Astrocyte (in vitro differentiated cells and primary cell): ENCODE measurements around the gene ZFP1. TPM values are rescaled to one million over a fixed set of nuclear protein-coding genes. Genes with fewer than 3 reads are reported as not detected.

Experiments used
- DNase-seq: peaks from one replicate; pipeline ENCODE4 v3.0.0-alpha.2; 2010; ENCODE audit warnings: low read depth
- FAIRE-seq: peaks from 2 replicates; lab custom pipeline; 2011; peaks lifted over from hg19 to GRCh38; lab: Jason Lieb, UNC
- H2AFZ ChIP-seq: 2 replicates; pipeline ENCODE4 v1.6.0; 2012; ENCODE audit warnings: low read depth, low read length, inconsistent platforms
- H3K27ac ChIP-seq: 2 replicates; pipeline ENCODE4 v1.5.1; 2011; ENCODE audit warnings: low read depth, low read length, inconsistent platforms
- H3K27me3 ChIP-seq: 2 replicates; pipeline ENCODE4 v1.6.0; 2011; ENCODE audit warnings: low read length, inconsistent platforms; ENCODE audit not compliant: insufficient read depth
- H3K36me3 ChIP-seq: 2 replicates; pipeline ENCODE4 v1.5.1; 2011; ENCODE audit warnings: low read length, inconsistent platforms; ENCODE audit not compliant: insufficient read depth
- H3K4me1 ChIP-seq: 2 replicates; pipeline ENCODE4 v1.5.1; 2011; ENCODE audit warnings: low read length, inconsistent platforms; ENCODE audit not compliant: insufficient read depth
- H3K4me2 ChIP-seq: 2 replicates; pipeline ENCODE4 v1.6.0; 2012; ENCODE audit warnings: low read length, inconsistent platforms
- H3K4me3 ChIP-seq: 2 replicates; pipeline ENCODE4 v1.5.1; 2011; ENCODE audit warnings: low read depth, mild to moderate bottlenecking, low read length, inconsistent platforms; ENCODE audit not compliant: insufficient read depth
- H3K79me2 ChIP-seq: 2 replicates; pipeline ENCODE4 v1.6.0; 2012; ENCODE audit warnings: mild to moderate bottlenecking, low read length, inconsistent platforms; ENCODE audit not compliant: insufficient read depth
- H3K9ac ChIP-seq: 2 replicates; pipeline ENCODE4 v1.6.0; 2012; ENCODE audit warnings: mild to moderate bottlenecking, low read length, inconsistent platforms
- H3K9me3 ChIP-seq: 2 replicates; pipeline ENCODE4 v1.5.1; 2012; ENCODE audit warnings: low read depth, mild to moderate bottlenecking, low read length, inconsistent platforms; ENCODE audit not compliant: insufficient read depth
- H4K20me1 ChIP-seq: 2 replicates; pipeline ENCODE4 v1.6.0; 2012; ENCODE audit warnings: low read length, inconsistent platforms; ENCODE audit not compliant: insufficient read depth
- H3K27ac Mint-ChIP-seq: one replicate; pipeline ENCODE4 v1.8.0; 2021; ENCODE audit warnings: mild to moderate bottlenecking, mixed read lengths; ENCODE audit not compliant: unreplicated experiment
- H3K27me3 Mint-ChIP-seq: one replicate; pipeline ENCODE4 v1.8.0; 2021; ENCODE audit warnings: low read depth, mixed read lengths; ENCODE audit not compliant: unreplicated experiment
- H3K36me3 Mint-ChIP-seq: one replicate; pipeline ENCODE4 v1.8.0; 2021; ENCODE audit warnings: low read depth, mixed read lengths; ENCODE audit not compliant: unreplicated experiment
- H3K4me1 Mint-ChIP-seq: one replicate; pipeline ENCODE4 v1.8.0; 2021; ENCODE audit warnings: low read depth, mixed read lengths; ENCODE audit not compliant: unreplicated experiment
- H3K4me3 Mint-ChIP-seq: one replicate; pipeline ENCODE4 v1.8.0; 2021; ENCODE audit warnings: mild to moderate bottlenecking, moderate library complexity, mixed read lengths; ENCODE audit not compliant: unreplicated experiment
- H3K9me3 Mint-ChIP-seq: one replicate; pipeline ENCODE4 v1.8.0; 2021; ENCODE audit warnings: mild to moderate bottlenecking, mixed read lengths; ENCODE audit not compliant: unreplicated experiment
- CTCF ChIP-seq: IDR thresholded peaks from 2 replicates; pipeline ENCODE4 v1.5.1; 2011; ENCODE audit warnings: low read depth, mild to moderate bottlenecking, inconsistent platforms, low read length, moderate library complexity; ENCODE audit not compliant: insufficient read depth
- EZH2 ChIP-seq: IDR thresholded peaks from 2 replicates; pipeline ENCODE4 v1.6.1; 2012; ENCODE audit warnings: mild to moderate bottlenecking, low read length, inconsistent platforms; ENCODE audit not compliant: insufficient read depth
- total RNA-seq: library from RNA; stranded (reverse); gene quantifications from 2 replicates; pipeline ENCODE4 v1.2.1, GENCODE V29; 2021

The ZFP1 gene
- total RNA-seq, 1 donor from 2014 or later: 8.2 TPM

- Histone ChIP-seq H2AFZ (peak overlapping the region; percentile 99), H3K4me1 (no peaks in the 10 kb centered on the region), H3K27ac (no peak overlapping the region), H3K4me2 (peak overlapping the region; percentile 87), H4K20me1 (peaks cover 14% of the 10 kb centered on the region), H3K79me2 (peaks cover 29% of the 10 kb centered on the region), H3K4me3 (peak overlapping the region; percentile 85), H3K9ac (no peak overlapping the region), H3K9me3 (peaks cover 5% of the 10 kb centered on the region), H3K27me3 (no peaks in the 10 kb centered on the region), H3K36me3 (no peaks in the 10 kb centered on the region)
- TF ChIP-seq CTCF (no peak), EZH2 (no peak)
- no peak overlapping the region for H3K27ac Mint-ChIP-seq
- H3K4me3 Mint-ChIP-seq: peak overlapping the region; percentile 78
- DNase-seq: no peak
- peaks cover 16% of the 10 kb centered on the region for H3K9me3 Mint-ChIP-seq
- H3K27me3 Mint-ChIP-seq: peaks cover 10% of the 10 kb centered on the region
- H3K4me1 Mint-ChIP-seq: no peaks in the 10 kb centered on the region
- H3K36me3 Mint-ChIP-seq: peaks cover 5% of the 10 kb centered on the region
- no peak for FAIRE-seq
These were observed 385 bp upstream of the ZFP1 start for GRCh38 chr16:75147968-75148310.

GRCh38 chr16:75151798-75152197 lies 3.5 kb downstream of the ZFP1 start:
- Mint-ChIP-seq H3K36me3 (peaks cover 19% of the 10 kb centered on the region), H3K4me3 (no peak overlapping the region), H3K9me3 (peaks cover 27% of the 10 kb centered on the region), H3K27ac (no peak overlapping the region), H3K27me3 (no peaks in the 10 kb centered on the region), H3K4me1 (no peaks in the 10 kb centered on the region)
- H3K79me2 ChIP-seq: peaks cover 33% of the 10 kb centered on the region
- H3K36me3 ChIP-seq: peaks cover 4% of the 10 kb centered on the region
- peaks cover 5% of the 10 kb centered on the region for H3K9me3 ChIP-seq
- H2AFZ ChIP-seq: no peak overlapping the region
- H3K4me1 ChIP-seq: no peaks in the 10 kb centered on the region
- peaks cover 14% of the 10 kb centered on the region for H4K20me1 ChIP-seq
- DNase-seq (no peak), FAIRE-seq (no peak)
- no peak overlapping the region for H3K4me3 ChIP-seq
- H3K27ac ChIP-seq: no peak overlapping the region
- no peaks in the 10 kb centered on the region for H3K27me3 ChIP-seq
- TF ChIP-seq CTCF (no peak), EZH2 (no peak)
- no peak overlapping the region for H3K9ac ChIP-seq
- no peak overlapping the region for H3K4me2 ChIP-seq

GRCh38 chr16:75152635-75153034 lies 4.3 kb downstream of the ZFP1 start:
- no peaks in the 10 kb centered on the region for H3K27me3 Mint-ChIP-seq
- no peak for DNase-seq
- Histone ChIP-seq H3K4me2 (no peak overlapping the region), H3K36me3 (peaks cover 4% of the 10 kb centered on the region), H3K27me3 (no peaks in the 10 kb centered on the region), H3K4me1 (no peaks in the 10 kb centered on the region), H3K27ac (no peak overlapping the region), H3K9ac (no peak overlapping the region), H4K20me1 (peaks cover 14% of the 10 kb centered on the region), H2AFZ (no peak overlapping the region), H3K9me3 (peaks cover 5% of the 10 kb centered on the region), H3K4me3 (no peak overlapping the region), H3K79me2 (peaks cover 33% of the 10 kb centered on the region)
- H3K4me1 Mint-ChIP-seq: no peaks in the 10 kb centered on the region
- no peak overlapping the region for H3K4me3 Mint-ChIP-seq
- no peak for TF ChIP-seq CTCF
- no peak for TF ChIP-seq EZH2
- H3K36me3 Mint-ChIP-seq: peaks cover 26% of the 10 kb centered on the region
- FAIRE-seq: no peak
- no peak overlapping the region for H3K27ac Mint-ChIP-seq
- peaks cover 32% of the 10 kb centered on the region for H3K9me3 Mint-ChIP-seq
